NOMO-1 treated with DMSO at 0.1 percent for 48 hours (cell line): ENCODE results near the gene AIPL1.

Experiments used
- DNase-seq: peaks from one replicate; lab custom pipeline; 2025; ENCODE audit not compliant: unreplicated experiment; lab: John Stamatoyannopoulos, UW

Gene AIPL1

GRCh38 chr17:6452471-6453266 is 17.7 kb upstream of the AIPL1 start:
- no peak for DNase-seq

GRCh38 chr17:6450926-6451832 is 16.3 kb upstream of the AIPL1 start:
- DNase-seq: no peak

- DNase-seq: no peak
Measured at GRCh38 chr17:6449307-6449706, 14.4 kb upstream of the AIPL1 start.

- no peak for DNase-seq
Measured at GRCh38 chr17:6448473-6448872, 13.6 kb upstream of the AIPL1 start.

GRCh38 chr17:6446516-6447100 is 11.7 kb upstream of the AIPL1 start:
- no peak for DNase-seq

GRCh38 chr17:6444571-6445335 is 9.8 kb upstream of the AIPL1 start:
- no peak for DNase-seq

- DNase-seq: peak; percentile 92
Measured at GRCh38 chr17:6443692-6444570, 9.0 kb upstream of the AIPL1 start, which contains the start of gene PIMREG. Gene PIMREG, plus strand, starts transcription at chr17:6444455. Its CDS starts 656 bp downstream, at chr17:6445111.

GRCh38 chr17:6442775-6443174 is 7.9 kb upstream of the AIPL1 start:
- DNase-seq: no peak

- no peak for DNase-seq
Measured at GRCh38 chr17:6439951-6440350, 5.0 kb upstream of the AIPL1 start.

GRCh38 chr17:6437956-6438355 is 3.0 kb upstream of the AIPL1 start:
- DNase-seq: no peak

GRCh38 chr17:6437466-6437865 is 2.5 kb upstream of the AIPL1 start:
- no peak for DNase-seq

- DNase-seq: peak; percentile 61
Measured at GRCh38 chr17:6435968-6436367, 1.0 kb upstream of the AIPL1 start.

GRCh38 chr17:6430769-6431168 is 4.2 kb downstream of the AIPL1 start:
- DNase-seq: no peak

- DNase-seq: no peak
Measured at GRCh38 chr17:6429266-6429665, 5.7 kb downstream of the AIPL1 start.

GRCh38 chr17:6428207-6428965 is 6.5 kb downstream of the AIPL1 start:
- no peak for DNase-seq

GRCh38 chr17:6427279-6427781 is 7.6 kb downstream of the AIPL1 start:
- peak; percentile 88 for DNase-seq

- DNase-seq: no peak
Measured at GRCh38 chr17:6426356-6427101, 8.4 kb downstream of the AIPL1 start.

- no peak for DNase-seq
Measured at GRCh38 chr17:6425407-6425806, 9.5 kb downstream of the AIPL1 start.
